MV-4-11 (cell line): Measurements from ENCODE around the gene OR51D1.

Source experiments
- DNase-seq: peaks from one replicate; lab custom pipeline; 2025; lab: John Stamatoyannopoulos, UW

Gene OR51D1

DNA sequence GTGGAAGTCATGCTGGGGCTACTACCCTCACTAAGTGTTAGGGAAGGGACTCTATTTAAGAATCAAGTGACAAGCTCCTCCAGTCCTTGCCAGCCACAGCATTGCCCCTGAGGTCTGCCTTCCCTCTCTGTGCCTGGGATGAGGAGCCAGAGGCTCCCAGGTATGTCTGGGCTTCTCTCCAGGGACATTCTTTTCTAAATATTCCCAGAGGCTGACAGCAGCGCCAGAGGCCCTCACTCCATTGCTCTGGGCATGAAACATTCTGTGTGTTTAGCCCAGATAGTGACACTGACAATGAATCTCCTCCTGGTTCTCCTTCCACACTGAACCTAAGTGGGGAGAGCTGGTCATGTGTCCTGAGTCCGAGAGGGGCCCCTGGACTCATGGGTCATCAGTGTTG lies 8.7 kb downstream of the OR51D1 start:
- no peak for DNase-seq

DNA sequence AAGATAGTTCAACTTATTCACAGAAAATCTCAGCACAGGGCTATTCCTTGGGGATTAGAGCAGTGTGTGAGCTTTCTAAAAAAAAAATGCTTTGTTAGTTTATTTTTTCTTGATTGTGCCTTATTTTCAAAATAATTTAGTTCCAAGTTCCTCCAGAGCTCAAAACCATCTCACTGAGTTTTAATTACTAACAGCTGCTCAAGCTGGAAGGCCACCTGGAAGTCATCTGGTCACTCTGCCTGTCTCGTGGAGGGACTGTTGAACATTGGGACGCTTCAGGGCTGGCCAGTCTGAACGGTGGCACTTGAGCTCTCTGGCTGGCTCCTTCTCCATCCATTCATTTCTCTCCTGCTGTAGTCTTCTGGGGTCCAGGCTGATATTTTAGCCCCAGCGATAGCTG lies 10.5 kb downstream of the OR51D1 start:
- DNase-seq, result no peak

DNA sequence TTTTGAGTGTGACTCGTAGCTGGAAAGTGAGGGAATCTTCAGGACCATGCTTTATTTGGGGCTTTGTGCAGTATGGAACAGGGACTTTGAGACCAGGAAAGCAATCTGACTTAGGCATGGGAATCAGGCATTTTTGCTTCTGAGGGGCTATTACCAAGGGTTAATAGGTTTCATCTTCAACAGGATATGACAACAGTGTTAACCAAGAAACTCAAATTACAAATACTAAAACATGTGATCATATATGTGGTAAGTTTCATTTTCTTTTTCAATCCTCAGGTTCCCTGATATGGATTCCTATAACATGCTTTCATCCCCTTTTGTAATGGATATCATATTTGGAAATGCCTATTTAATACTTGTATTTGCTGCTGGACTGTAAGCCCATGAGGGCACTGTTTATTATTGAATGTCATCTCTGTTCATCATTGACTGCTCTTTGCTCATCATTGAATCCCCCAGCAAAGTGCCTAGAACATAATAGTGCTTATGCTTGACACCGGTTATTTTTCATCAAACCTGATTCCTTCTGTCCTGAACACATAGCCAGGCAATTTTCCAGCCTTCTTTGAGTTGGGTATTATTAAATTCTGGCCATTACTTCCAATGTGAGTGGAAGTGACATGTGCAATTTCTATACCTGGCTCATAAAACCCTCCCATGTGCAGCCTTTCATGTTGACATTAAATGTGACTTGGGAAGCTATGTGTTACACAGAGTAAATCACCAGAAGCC lies 17.5 kb downstream of the OR51D1 start:
- no peak for DNase-seq

DNA sequence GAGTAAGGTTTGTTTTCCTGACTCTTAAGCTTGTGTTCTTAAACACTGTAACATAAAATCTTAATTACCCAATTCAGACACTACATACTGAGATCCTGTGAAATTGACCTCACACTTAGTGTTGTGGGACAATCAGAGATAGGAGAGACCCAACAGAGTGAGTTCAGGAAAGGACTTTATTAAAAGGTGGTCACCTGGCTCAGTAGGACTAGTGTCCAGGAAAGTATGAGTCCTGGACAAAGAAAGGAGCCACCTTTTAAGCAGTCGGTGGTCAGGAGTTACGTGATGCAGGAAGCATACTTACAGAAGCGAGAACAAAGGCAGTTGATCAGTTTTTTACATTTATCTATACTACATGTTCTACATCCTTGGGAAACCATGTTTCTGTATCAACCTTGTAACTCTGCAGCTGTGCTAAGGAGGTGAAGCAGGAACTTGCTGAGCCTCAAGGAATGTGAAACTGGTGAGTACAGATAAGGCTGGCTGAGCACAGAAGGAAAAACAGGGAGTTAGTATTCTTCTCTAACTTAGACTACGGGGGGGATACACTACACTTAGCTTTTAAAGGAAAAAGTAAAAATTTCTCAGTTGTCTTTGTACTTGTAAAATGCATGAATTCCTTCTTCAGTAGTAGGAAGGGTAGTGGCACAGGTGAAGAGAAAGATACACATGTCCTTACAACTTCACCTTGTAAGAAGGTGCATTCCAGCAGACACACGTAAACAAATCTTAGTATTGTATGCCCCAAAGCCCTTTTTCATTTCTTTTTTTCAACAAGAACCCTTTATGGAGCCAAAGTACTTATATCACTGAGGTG lies 21.6 kb downstream of the OR51D1 start:
- no peak for DNase-seq

DNA sequence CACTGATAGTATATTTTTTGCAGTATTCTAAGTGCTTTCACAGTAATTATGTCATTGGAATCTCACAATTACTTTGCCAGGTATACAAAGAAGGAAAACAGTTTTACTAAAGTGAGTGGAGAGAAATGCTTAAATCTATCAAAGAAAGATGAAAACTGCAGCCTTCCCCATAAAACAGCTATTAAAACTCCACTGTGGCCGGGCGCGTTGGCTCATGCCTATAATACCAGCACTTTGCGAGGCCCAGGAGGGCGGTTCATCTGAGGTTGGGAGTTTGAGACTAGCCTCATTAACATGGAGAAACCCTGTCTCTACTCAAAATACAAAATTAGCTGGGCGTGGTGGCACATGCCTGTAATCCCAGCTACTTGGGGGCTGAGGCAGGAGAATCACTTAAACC lies 25.6 kb downstream of the OR51D1 start:
- DNase-seq, result no peak

DNA sequence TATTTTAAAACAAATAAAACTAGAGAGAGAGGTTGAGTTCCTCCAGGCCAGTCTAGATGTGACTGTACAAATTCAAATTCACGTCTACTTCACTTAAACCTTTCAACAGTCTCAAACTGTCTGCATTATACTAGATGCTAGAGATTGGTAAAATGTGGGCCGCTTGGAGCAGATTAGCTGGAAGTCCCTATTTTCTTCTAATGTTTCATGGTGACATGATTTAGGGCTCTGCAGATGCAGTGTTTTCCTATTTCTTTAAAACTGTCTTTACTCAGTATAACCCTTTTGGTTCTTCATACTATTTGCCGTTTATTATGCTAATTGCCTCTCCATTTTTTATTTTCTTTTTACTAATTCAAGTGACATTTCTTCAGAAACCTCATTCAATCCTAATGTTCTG lies 26.9 kb downstream of the OR51D1 start:
- no peak for DNase-seq

DNA sequence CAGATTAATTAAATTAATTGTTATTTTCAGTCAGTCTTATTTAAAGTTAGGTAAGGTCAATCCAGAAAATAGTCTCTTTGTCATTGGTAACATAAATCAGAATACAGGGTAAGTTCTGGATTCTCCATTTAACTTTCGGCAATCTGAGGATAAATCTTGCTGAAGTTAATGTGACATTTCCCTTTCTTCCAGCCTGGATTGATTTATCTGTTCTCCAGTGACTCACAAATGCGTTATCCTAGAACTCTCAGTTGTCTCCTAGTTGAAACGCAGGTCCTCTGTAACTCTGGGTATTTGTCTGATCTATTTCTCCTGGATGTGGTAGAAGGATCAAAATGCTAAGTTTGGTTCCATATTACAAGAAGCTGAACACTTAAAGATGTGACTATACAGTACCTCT lies 27.5 kb downstream of the OR51D1 start:
- DNase-seq, result no peak

DNA sequence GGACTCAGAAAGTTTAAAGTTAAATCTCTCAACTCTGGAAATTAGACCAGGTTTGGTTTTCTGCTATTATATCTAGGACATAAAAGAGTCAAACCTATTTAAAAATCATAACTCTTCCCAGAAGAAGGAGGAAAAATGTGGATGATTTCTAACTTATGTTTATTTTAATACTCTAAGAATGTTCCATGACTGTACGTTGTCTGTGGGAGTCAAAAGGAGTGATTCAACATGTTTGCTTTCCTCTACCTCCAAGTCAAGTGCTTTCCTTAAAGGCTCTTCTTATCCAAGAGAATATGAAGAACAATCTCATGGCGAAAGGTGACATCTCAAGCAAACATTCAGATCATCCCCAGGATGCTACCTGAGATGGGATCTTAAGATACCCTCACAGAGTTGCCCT lies 28.1 kb downstream of the OR51D1 start:
- no peak for DNase-seq

DNA sequence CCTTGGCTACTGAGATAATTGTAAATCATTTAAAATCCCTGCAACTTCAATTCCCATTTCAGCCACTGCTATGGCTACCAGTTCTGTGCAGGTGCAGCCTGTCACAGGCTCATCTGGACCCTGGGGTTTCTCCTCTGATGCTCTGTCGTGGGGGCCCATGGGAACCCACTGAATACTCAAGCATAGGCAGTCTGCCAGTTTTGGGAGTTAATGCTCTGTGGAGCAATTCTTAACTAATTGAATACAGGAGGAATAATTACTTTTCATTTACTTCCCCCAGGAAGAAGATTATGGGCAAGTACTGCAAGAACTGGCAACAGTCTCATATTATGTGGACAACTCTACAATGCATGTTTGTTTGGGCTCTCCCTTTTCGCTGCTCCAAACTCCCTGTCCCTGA lies 34.5 kb downstream of the OR51D1 start:
- DNase-seq, result no peak

DNA sequence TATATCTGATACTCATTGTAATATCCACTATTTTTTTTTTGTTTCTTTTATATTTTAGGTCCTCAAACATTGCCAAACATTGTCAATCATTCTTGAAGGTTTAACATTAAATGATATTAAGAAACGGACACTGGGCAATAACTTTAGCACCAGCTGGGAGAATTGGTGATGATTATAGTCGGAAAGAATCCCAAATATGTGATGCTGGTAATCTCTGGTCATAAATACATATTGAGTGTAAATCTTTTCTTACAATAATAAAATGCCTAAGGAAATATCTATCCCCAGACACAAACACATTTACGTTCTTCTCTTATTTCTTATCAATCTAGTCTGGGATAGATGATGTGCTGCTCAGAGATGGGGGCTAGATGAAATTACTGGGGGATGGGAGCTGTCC lies 35.2 kb downstream of the OR51D1 start:
- DNase-seq, result no peak

DNA sequence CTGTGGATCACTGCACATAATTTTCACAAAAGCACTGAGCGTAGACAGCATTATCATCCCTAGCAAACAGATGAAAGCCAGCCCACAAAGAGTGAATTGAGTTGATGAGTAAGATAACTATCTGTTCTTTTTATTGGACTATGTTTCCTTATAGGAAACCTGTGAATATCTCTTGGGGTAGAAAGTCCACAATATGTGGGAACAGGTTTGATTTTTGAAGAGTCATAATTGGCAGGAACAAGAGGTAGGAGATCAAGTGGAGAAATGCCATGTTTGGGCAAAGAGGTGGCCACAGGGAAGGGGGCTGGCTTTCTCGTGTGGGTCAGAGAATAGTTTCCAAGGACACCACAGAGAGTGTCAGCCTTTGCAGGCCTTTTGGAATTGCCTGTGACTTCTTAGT lies 36.5 kb downstream of the OR51D1 start:
- no peak for DNase-seq

DNA sequence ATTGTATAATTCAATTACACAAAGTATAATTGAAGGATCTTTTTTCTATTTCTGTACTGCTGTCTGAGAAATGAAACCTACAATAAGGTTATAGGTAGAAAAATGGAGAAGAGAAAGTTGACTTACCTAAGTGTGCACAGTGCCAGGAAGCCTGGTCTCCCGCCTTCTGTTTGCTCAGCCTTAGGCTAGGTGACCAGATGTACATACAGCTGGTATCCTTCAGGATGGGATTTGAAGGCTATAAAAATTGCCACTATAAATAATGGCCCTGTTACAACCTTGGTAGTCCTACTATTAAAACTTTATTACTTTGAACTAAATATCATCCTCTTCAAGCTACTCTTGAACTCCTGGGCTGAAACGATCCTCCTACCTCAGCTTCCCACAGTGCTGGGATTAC lies 40.7 kb downstream of the OR51D1 start:
- no peak for DNase-seq

DNA sequence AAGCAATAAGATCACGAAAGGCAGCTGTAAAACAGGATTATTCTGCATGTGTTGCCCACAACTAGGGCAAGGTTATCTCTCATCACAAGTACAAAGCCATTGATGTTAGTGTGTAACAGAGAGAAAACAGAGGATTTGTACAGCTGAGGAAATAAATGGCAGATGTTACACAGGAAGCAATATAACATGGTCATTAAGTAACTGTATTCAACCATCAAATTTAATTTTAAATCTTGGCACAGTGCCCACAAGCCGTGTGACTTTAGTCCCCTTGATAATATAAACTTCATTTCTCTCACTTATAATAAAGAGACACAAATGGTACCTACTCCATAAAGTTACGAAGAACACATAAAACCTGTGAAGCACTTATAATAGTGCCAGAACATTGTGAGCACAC lies 43.1 kb downstream of the OR51D1 start:
- DNase-seq, result no peak

DNA sequence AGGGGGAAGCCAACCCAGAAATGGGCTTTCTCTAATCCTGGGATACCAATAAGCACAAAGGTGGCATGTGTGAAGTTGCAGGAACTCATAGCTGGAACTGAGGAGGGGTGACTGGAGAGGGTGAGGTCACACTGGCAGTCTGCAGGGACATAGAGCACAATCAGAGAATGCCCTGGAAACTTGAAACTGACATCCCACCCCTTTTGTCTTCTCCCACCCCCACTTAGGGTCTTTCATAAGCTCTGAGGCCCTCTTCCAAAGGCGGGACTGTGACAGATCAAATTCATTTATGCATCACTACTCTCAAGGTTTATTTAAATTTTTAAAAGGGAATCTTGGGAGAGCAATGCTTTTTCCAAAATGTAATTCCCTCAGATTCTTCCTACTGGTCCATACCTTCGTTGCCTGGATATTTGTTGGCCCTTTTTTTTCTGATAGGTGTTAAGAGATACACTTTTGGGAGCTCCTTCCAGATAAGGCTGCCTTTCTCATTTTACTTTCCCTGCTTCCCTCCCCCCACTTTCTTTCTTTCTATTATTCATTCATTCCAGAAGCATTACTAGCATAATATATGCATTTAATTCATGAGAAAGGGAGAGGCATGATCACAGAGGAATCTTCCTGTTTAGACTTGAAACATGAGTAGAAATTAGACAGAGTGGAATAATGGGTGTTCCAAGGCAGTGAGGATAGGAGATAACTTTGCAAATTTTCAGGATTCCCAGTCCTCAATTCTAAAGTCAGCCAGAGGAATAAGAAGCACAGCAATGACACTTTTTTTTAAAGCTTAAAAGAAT lies 45.5 kb downstream of the OR51D1 start:
- no peak for DNase-seq

DNA sequence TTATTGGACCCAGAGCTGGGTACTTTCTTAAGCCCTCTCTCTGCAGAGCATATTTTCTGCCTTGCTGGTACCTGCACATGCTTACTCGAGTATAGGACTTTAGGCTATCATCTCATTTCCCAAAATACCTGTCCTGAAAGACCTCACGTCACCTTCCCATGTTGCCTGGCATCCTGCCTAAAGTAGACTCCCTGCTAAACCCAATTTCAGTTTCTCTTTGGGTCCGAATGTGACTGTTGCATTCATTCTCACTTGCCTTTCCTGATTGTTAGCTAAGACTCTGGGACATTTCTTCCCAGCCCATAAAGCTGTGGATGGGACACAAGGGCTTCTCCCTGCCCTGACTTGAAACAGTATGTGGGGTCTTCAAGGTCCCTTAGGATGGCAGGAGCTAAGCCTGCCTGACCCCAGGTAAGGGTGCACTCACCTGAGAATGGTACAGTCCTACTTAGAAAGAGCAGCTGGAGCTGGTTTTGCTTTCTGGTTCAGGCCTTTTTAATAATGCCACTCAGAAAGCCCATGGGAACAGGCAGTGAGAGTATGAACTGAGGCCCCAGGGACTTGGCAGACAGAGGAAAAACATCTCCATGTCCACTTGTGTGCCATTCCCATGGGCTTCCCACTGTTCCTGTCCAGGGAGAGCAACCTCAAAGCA lies 47.5 kb downstream of the OR51D1 start:
- DNase-seq, result no peak
